PFSK-1 (cell line): Measurements from ENCODE around the gene PHF12.

ENCODE experiments used
- FOXP2 ChIP-seq: optimal IDR thresholded peaks from 2 replicates; pipeline ENCODE3; 2011; ENCODE audit warnings: borderline replicate concordance, control low read depth, inconsistent platforms; ENCODE audit not compliant: insufficient read depth; ENCODE audit errors: extremely low read length, extremely low read depth
- POLR2AphosphoS5 ChIP-seq: IDR thresholded peaks from 2 replicates; pipeline ENCODE4 v1.6.1; 2012; ENCODE audit warnings: low read depth, mild to moderate bottlenecking, control low read depth, low read length, moderate library complexity
- REST ChIP-seq, 2 experiments: IDR thresholded peaks; 2 replicates each; pipeline versions ENCODE4 v1.6.1 to v1.8.0; 2011 to 2012; ENCODE audit warnings: low read depth in 2 of 2, low read length in 2 of 2, control low read depth in 1 of 2, inconsistent platforms in 1 of 2, mild to moderate bottlenecking in 1 of 2, moderate library complexity in 1 of 2; ENCODE audit not compliant: insufficient read depth in 1 of 2
- SIN3A ChIP-seq: IDR thresholded peaks from 2 replicates; pipeline ENCODE4 v1.6.1; 2012; ENCODE audit warnings: mild to moderate bottlenecking, low read length, moderate library complexity, borderline replicate concordance; ENCODE audit not compliant: insufficient read depth
- TAF1 ChIP-seq: IDR thresholded peaks from 2 replicates; pipeline ENCODE4 v1.6.1; 2012; ENCODE audit warnings: low read length, control low read depth, borderline replicate concordance; ENCODE audit not compliant: insufficient read depth

Gene PHF12

GRCh38 chr17:28881533-28882056, 69.7 kb downstream of the PHF12 start:
- TF ChIP-seq TAF1 (no peak), SIN3A (no peak), REST (IDR thresholded peaks at IDR 0.05; ENCODE audit: insufficient read depth in 1 of 2, low read depth in 2 of 2, low read length in 2 of 2) (no peak), FOXP2 (no peak), POLR2AphosphoS5 (no peak)

DNA sequence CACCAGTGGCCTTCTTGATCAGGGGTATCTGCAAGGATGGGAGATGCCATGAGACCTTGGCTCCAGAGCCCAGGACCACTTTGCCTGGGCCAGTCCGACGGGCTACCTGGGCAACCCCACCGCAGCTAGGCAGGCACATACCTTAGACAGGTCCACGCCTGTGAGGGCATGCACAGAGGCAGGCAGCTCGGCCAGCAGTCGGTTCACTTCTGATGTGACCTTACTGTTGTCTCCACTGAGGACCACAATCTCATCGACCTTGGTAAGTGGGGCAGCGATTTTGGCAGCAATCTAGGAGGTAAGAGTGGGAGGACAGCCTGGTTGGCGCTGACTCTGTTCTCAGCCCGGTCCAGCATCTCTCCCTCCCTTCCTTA, 70.8 kb downstream of the PHF12 start:
- no peak for TF ChIP-seq SIN3A
- no peak for TF ChIP-seq FOXP2
- TF ChIP-seq TAF1 = no peak
- TF ChIP-seq POLR2AphosphoS5 = no peak
- TF ChIP-seq REST (IDR thresholded peaks at IDR 0.05; ENCODE audit: insufficient read depth in 1 of 2, low read depth in 2 of 2, low read length in 2 of 2) = no peak

DNA sequence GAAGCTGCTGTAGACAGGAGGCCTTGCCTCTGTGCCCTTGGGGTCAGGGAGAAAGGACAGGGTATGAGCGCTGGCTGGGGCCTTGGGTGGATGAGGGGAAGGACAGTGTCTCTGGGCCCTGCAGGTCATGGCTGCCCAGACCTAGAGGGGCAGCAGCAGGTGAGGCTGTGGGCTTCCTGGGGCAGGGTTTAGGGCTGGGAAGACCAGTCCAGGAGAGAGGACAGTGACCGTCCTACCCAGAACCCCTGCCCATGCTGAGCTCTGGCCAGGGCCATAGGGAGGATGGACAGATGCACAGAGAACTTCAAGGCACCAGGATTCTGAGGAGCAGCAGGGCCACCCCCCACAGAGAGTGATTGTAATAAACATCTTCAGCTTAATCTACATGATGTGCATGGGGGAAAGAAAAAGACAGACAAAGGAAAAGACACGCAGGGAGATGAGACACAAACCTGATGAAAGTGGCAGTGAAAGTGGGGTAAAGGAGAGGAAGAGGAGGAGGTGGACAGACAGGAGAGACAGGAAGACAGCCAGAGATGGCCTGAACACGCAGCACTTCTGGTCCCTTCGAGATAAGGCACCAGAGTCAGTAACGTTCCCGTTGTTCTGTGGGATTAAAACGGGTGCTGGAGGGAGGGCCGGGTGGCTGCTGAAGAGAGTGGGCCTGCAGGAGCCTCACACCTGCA, 71.3 kb downstream of the PHF12 start:
- no peak for TF ChIP-seq FOXP2
- no peak for TF ChIP-seq POLR2AphosphoS5
- no peak for TF ChIP-seq TAF1
- no peak for TF ChIP-seq REST (IDR thresholded peaks at IDR 0.05; ENCODE audit: insufficient read depth in 1 of 2, low read depth in 2 of 2, low read length in 2 of 2)
- no peak for TF ChIP-seq SIN3A

GRCh38 chr17:28878981-28879380, 72.3 kb downstream of the PHF12 start:
- TF ChIP-seq FOXP2 (no peak), TAF1 (no peak), SIN3A (no peak), POLR2AphosphoS5 (no peak), REST (IDR thresholded peaks at IDR 0.05; ENCODE audit: insufficient read depth in 1 of 2, low read depth in 2 of 2, low read length in 2 of 2) (no peak)
